ENCODE measurements around the gene GLOD4.

DNA sequence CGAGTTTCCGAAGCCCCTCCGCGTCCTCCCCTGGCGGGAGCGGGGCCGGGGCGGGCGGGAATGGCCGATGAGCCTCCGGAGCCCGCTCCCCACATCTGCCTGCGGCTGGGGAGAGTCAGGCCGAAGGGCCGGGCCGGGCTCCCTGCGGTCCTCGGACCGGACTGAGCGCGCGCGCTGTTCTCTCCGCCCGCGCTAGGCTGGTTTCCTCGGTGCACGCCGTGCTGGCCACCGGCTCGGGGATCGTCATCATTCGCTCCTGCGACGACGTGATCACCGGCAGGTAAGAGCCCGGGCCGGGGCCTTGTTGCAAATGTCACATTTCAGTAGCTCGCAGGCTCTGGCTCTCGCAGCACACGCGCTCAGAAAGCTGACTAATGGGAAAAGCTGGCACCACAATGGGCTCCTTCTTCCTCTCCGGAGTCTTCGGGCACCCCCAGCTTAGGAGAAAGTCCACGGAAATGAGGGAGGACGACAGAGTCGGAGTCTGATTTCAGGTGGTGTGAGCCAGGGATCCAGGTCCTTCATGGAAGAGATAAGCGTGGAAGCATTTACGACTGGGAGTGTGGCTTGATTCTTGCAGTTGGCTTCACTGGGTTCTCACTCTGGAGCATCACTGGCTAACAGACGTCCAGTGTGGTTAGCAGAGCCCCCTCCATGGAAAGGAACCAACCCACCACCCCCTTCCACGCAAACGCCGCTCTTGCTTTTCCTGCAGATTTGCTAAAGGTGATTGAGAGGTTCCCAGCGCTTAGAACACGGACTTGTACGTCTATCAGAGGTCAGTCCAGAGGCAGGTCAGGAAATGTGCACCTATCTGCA, 49.0 kb downstream of the GLOD4 start:
- TF ChIP-seq, protein P1, sequence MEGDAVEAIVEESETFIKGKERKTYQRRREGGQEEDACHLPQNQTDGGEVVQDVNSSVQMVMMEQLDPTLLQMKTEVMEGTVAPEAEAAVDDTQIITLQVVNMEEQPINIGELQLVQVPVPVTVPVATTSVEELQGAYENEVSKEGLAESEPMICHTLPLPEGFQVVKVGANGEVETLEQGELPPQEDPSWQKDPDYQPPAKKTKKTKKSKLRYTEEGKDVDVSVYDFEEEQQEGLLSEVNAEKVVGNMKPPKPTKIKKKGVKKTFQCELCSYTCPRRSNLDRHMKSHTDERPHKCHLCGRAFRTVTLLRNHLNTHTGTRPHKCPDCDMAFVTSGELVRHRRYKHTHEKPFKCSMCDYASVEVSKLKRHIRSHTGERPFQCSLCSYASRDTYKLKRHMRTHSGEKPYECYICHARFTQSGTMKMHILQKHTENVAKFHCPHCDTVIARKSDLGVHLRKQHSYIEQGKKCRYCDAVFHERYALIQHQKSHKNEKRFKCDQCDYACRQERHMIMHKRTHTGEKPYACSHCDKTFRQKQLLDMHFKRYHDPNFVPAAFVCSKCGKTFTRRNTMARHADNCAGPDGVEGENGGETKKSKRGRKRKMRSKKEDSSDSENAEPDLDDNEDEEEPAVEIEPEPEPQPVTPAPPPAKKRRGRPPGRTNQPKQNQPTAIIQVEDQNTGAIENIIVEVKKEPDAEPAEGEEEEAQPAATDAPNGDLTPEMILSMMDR (IDR thresholded peaks at IDR 0.05) = no peak
- no peak for TF ChIP-seq POLR2A (IDR thresholded peaks at IDR 0.05)
